ENCODE measurements around the gene SLC25A44. TPM values are rescaled to one million over a fixed set of nuclear protein-coding genes. Genes with fewer than 3 reads are reported as not detected.

The SLC25A44 gene
- total and polyA plus RNA-seq, 5 experiments from 2014 or later = 6.0 to 21.4 (median 16.4) TPM

- Mint-ChIP-seq H3K9me3 (peaks cover 0 to 5% (median 0%) of the 10 kb centered on the region in 9 donors), H3K27ac (peak overlapping the region; percentile 90 to 99 (median 95)), H3K27me3 (no peaks in the 10 kb centered on the region), H3K36me3 (peaks cover 0 to 14% (median 2%) of the 10 kb centered on the region in 3 donors), H3K4me3 (peak overlapping the region; percentile 94 to 100 (median 96)), H3K4me1 (peaks cover 25 to 50% (median 39%) of the 10 kb centered on the region in 4 donors)
- no peak for DNase-seq
- ATAC-seq = no peak
- POLR2A ChIA-PET = interaction anchor here (0.7 to 3.4 kb wide), 6 partner anchors 16 to 264 kb away, joined by 3 to 48 read pairs (median 4); partner anchors contain the start of gene PMF1
Measured at GRCh38 chr1:156193208-156193487, 756 bp upstream of the SLC25A44 start.

DNA sequence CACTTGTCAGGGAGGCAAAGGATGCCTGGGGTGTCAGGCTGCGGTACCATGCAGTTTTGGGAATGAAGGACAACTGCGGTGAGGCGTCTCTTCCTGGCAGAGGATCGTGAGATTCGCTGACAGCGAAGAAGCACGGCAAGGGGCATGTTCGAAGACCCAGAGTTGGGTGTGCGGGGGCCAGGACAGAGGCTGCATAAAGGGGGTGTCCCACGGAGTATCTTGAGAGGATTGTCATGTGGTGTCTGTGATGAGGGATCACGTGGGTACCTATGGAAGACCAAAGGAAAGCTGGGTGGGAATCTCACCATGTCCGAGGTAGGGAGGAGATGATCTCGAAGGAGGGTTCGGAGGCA is 372 bp downstream of the SLC25A44 start:
- Mint-ChIP-seq H3K4me1 (peaks cover 34 to 61% (median 50%) of the 10 kb centered on the region in 4 donors), H3K9me3 (peaks cover 0 to 2% (median 0%) of the 10 kb centered on the region in 9 donors), H3K4me3 (peak overlapping the region; percentile 94 to 100 (median 96)), H3K27ac (peak overlapping the region; percentile 90 to 99 (median 95)), H3K36me3 (peaks cover 0 to 20% (median 2%) of the 10 kb centered on the region in 3 donors), H3K27me3 (no peaks in the 10 kb centered on the region)
- DNase-seq = peak in 1 of 10 donors; percentile 5
- peak in 1 of 2 donors; percentile 0 for ATAC-seq
- POLR2A ChIA-PET = interaction anchor here (0.7 to 3.4 kb wide), 3 partner anchors 19 to 89 kb away, joined by 3 to 48 read pairs (median 3); partner anchors contain the start of genes PMF1 and SMG5

GRCh38 chr1:156195853-156196252 is 1.9 kb downstream of the SLC25A44 start:
- Mint-ChIP-seq H3K4me1 (peaks cover 45 to 75% (median 64%) of the 10 kb centered on the region in 4 donors), H3K4me3 (peak overlapping the region; percentile 10 to 100 (median 56)), H3K9me3 (no peaks in the 10 kb centered on the region), H3K27me3 (no peaks in the 10 kb centered on the region), H3K36me3 (peaks cover 0 to 33% (median 6%) of the 10 kb centered on the region in 3 donors), H3K27ac (peak overlapping the region in 2 of 10 donors; percentile 14 to 27)
- POLR2A ChIA-PET = no interaction called here
- no peak for ATAC-seq
- DNase-seq = no peak

DNA sequence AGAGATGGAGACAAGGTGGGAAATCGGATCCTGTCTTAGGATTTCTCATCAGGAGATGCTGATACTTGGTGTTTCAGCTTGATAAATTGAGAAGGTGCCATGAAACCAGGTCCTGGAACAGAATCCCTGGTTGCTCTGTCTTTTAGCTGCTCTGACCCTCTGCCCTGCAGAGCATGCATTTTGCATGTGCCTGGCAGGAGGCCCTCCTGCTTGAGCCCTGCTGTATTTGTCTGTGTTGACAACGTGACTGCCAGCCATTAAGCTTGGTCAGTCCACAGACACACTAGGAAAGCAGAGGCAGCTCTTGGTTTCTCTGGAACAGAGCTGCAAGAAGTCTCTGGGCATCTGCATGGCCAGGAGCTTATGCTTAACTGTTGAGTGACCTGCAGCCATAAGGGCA is 2.5 kb downstream of the SLC25A44 start:
- no peak overlapping the region for H3K27ac Mint-ChIP-seq
- no peak for DNase-seq
- no peak for ATAC-seq
- peaks cover 45 to 75% (median 64%) of the 10 kb centered on the region in 4 donors for H3K4me1 Mint-ChIP-seq
- H3K9me3 Mint-ChIP-seq = no peaks in the 10 kb centered on the region
- H3K27me3 Mint-ChIP-seq = no peaks in the 10 kb centered on the region
- POLR2A ChIA-PET = interaction anchor here (0.7 kb wide), 1 partner anchor 29 kb away, joined by 3 read pairs; no protein-coding TSS in a partner anchor
- peak overlapping the region in 3 of 10 donors; percentile 22 to 100 (median 45) for H3K4me3 Mint-ChIP-seq
- peaks cover 0 to 33% (median 6%) of the 10 kb centered on the region in 3 donors for H3K36me3 Mint-ChIP-seq

DNA sequence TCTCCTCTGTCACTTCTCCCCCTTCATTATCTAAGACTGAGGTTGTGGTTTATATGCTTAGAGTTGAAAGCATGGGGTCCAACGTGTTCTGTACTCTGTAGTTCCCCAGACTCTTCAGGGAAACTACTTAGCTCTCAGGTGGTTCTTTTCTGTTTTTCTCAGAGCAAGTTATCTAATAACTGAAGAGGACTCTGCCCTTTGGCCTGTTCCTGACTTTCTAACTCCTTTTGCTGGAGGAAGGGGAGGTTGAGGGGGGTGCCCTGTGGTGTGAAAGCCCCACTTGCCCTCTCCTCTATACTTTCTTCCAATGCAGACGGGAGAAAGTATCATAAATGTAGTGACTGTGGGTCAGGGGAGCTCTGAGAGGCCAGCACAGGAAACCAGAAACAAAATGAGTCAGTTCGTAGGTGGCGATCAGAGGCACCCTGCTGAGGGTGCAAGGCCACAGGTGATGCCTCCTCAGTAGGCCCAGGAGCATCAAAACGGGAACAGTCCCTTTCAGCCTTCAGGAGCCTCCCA is 5.0 kb downstream of the SLC25A44 start:
- ATAC-seq = no peak
- peaks cover 36 to 64% (median 56%) of the 10 kb centered on the region in 4 donors for H3K4me1 Mint-ChIP-seq
- no peak for DNase-seq
- peaks cover 0 to 36% (median 6%) of the 10 kb centered on the region in 3 donors for H3K36me3 Mint-ChIP-seq
- POLR2A ChIA-PET = interaction anchor here (0.7 to 1.0 kb wide), 3 partner anchors 12 to 14 kb away, joined by 3 to 6 read pairs (median 5); partner anchors contain the start of gene PMF1
- no peaks in the 10 kb centered on the region for H3K9me3 Mint-ChIP-seq
- peak overlapping the region in 3 of 10 donors; percentile 2 to 33 (median 33) for H3K4me3 Mint-ChIP-seq
- peak overlapping the region; percentile 20 to 90 (median 68) for H3K27ac Mint-ChIP-seq
- H3K27me3 Mint-ChIP-seq = no peaks in the 10 kb centered on the region

DNA sequence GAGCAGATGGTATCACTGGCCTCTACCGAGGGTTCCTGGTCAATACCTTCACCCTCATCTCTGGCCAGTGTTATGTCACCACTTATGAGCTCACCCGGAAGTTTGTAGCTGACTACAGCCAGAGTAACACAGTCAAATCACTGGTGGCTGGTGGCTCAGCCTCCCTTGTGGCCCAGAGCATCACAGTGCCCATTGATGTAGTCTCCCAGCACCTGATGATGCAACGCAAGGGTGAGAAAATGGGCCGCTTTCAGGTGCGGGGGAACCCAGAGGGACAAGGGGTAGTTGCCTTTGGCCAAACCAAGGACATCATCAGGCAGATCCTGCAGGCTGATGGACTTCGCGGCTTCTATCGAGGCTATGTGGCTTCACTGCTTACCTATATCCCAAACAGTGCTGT is 6.1 kb downstream of the SLC25A44 start:
- POLR2A ChIA-PET = no interaction called here
- ATAC-seq (no peak), DNase-seq (no peak)
- peak overlapping the region in 1 of 10 donors; percentile 37 for H3K4me3 Mint-ChIP-seq
- H3K27ac Mint-ChIP-seq = peak overlapping the region in 3 of 10 donors; percentile 28 to 77 (median 68)
- H3K27me3 Mint-ChIP-seq = no peaks in the 10 kb centered on the region
- H3K9me3 Mint-ChIP-seq = no peaks in the 10 kb centered on the region
- peaks cover 29 to 54% (median 47%) of the 10 kb centered on the region in 4 donors for H3K4me1 Mint-ChIP-seq
- H3K36me3 Mint-ChIP-seq = peaks cover 0 to 44% (median 4%) of the 10 kb centered on the region in 3 donors

GRCh38 chr1:156203331-156203730 is 9.4 kb downstream of the SLC25A44 start:
- no peaks in the 10 kb centered on the region for H3K9me3 Mint-ChIP-seq
- no peaks in the 10 kb centered on the region for H3K27me3 Mint-ChIP-seq
- H3K4me3 Mint-ChIP-seq = no peak overlapping the region
- ATAC-seq (no peak), DNase-seq (no peak)
- peaks cover 23 to 30% (median 28%) of the 10 kb centered on the region in 4 donors for H3K4me1 Mint-ChIP-seq
- no peak overlapping the region for H3K27ac Mint-ChIP-seq
- POLR2A ChIA-PET = interaction anchor here (1.6 kb wide), 1 partner anchor 10 kb away, joined by 5 read pairs; the partner anchor contains the start of gene PMF1
- peaks cover 0 to 57% (median 4%) of the 10 kb centered on the region in 3 donors for H3K36me3 Mint-ChIP-seq

GRCh38 chr1:156204686-156205085 is 10.8 kb downstream of the SLC25A44 start:
- H3K9me3 Mint-ChIP-seq = no peaks in the 10 kb centered on the region
- H3K4me3 Mint-ChIP-seq = no peak overlapping the region
- POLR2A ChIA-PET = no interaction called here
- H3K4me1 Mint-ChIP-seq = peaks cover 14 to 17% (median 15%) of the 10 kb centered on the region in 4 donors
- H3K36me3 Mint-ChIP-seq = peaks cover 0 to 60% (median 7%) of the 10 kb centered on the region in 3 donors
- H3K27me3 Mint-ChIP-seq = no peaks in the 10 kb centered on the region
- H3K27ac Mint-ChIP-seq = no peak overlapping the region
- DNase-seq (no peak), ATAC-seq (no peak)

GRCh38 chr1:156211243-156211642 is 17.3 kb downstream of the SLC25A44 start:
- no peaks in the 10 kb centered on the region for H3K9me3 Mint-ChIP-seq
- H3K4me3 Mint-ChIP-seq = peak overlapping the region in 8 of 10 donors; percentile 2 to 59 (median 35)
- DNase-seq (no peak), ATAC-seq (no peak)
- H3K36me3 Mint-ChIP-seq = peaks cover 0 to 39% (median 3%) of the 10 kb centered on the region in 3 donors
- H3K27ac Mint-ChIP-seq = peak overlapping the region in 7 of 10 donors; percentile 73 to 100 (median 100)
- H3K4me1 Mint-ChIP-seq = peaks cover 13 to 40% (median 30%) of the 10 kb centered on the region in 4 donors
- no peaks in the 10 kb centered on the region for H3K27me3 Mint-ChIP-seq
- POLR2A ChIA-PET = interaction anchor here (0.6 kb wide), 1 partner anchor 12 kb away, joined by 3 read pairs; no protein-coding TSS in a partner anchor

DNA sequence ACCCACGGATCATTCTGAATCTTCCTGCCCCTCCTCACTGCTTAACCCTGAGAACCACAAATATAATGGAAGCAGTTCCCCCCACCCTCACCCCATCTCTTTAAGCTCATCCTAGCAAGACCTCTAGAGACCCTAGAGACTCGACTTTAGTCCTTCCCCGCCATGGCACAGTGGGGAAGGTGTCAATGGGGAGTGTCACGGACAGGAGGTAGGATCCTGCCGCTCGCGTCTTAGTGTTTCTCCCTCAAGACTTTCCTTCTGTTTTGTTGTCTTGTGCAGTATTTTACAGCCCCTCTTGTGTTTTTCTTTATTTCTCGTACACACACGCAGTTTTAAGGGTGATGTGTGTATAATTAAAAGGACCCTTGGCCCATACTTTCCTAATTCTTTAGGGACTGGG is 18.2 kb downstream of the SLC25A44 start:
- peak overlapping the region; percentile 94 to 98 (median 96) for H3K4me3 Mint-ChIP-seq
- no peaks in the 10 kb centered on the region for H3K9me3 Mint-ChIP-seq
- no peak for DNase-seq
- H3K27ac Mint-ChIP-seq = peak overlapping the region; percentile 96 to 100 (median 100)
- ATAC-seq = no peak
- POLR2A ChIA-PET = interaction anchor here (1.0 to 2.6 kb wide), 13 partner anchors 9 to 1017 kb away, joined by 3 to 48 read pairs (median 6); partner anchors contain the start of genes SLC25A44 and SMG5
- peaks cover 0 to 35% (median 3%) of the 10 kb centered on the region in 3 donors for H3K36me3 Mint-ChIP-seq
- H3K4me1 Mint-ChIP-seq = peaks cover 13 to 39% (median 32%) of the 10 kb centered on the region in 4 donors
- H3K27me3 Mint-ChIP-seq = no peaks in the 10 kb centered on the region

GRCh38 chr1:156212833-156213643 is 19.1 kb downstream of the SLC25A44 start, which contains the start of gene PMF1:
Gene PMF1 (plus strand): TSS chr1:156213007. CDS start chr1:156213016, 9 bp downstream.
- POLR2A ChIA-PET = interaction anchor here (0.7 to 2.6 kb wide), 24 partner anchors 9 to 1018 kb away, joined by 3 to 48 read pairs (median 4); partner anchors contain the start of genes CCT3, ISG20L2, LMNA and METTL25B
- Mint-ChIP-seq H3K36me3 (peaks cover 0 to 30% (median 3%) of the 10 kb centered on the region in 3 donors), H3K9me3 (no peaks in the 10 kb centered on the region), H3K27ac (peak within 1 kb of the TSS; percentile 96 to 100 (median 100)), H3K4me1 (peaks cover 17 to 48% (median 40%) of the 10 kb centered on the region in 4 donors), H3K4me3 (peak within 1 kb of the TSS; percentile 94 to 98 (median 96)), H3K27me3 (no peaks in the 10 kb centered on the region)
- DNase-seq (peak; percentile 92 to 97 (median 94)), ATAC-seq (peak; percentile 97)

GRCh38 chr1:156213644-156213966 is 19.7 kb downstream of the SLC25A44 start:
- no peaks in the 10 kb centered on the region for H3K9me3 Mint-ChIP-seq
- ATAC-seq = no peak
- POLR2A ChIA-PET = interaction anchor here (0.8 to 2.6 kb wide), 17 partner anchors 8 to 515 kb away, joined by 3 to 48 read pairs (median 5); partner anchors contain the start of genes ISG20L2, LMNA, METTL25B and SLC25A44
- no peak for DNase-seq
- H3K27me3 Mint-ChIP-seq = no peaks in the 10 kb centered on the region
- peak overlapping the region; percentile 96 to 100 (median 100) for H3K27ac Mint-ChIP-seq
- peak overlapping the region; percentile 94 to 98 (median 96) for H3K4me3 Mint-ChIP-seq
- peaks cover 0 to 28% (median under 1%) of the 10 kb centered on the region in 3 donors for H3K36me3 Mint-ChIP-seq
- peaks cover 18 to 54% (median 43%) of the 10 kb centered on the region in 4 donors for H3K4me1 Mint-ChIP-seq
